Transverse colon (tissue), 4 donors: ENCODE results near the gene ST7L.

ENCODE experiments used
- EP300 ChIP-seq: sonication (generic); formaldehyde crosslinking; IDR thresholded peaks from one replicate; pipeline ENCODE4 v1.6.1; 2017; ENCODE audit warnings: antibody characterized with exemption, low read depth
- POLR2A ChIP-seq: fragments of 450-650 bp; IDR thresholded peaks from one replicate; pipeline ENCODE4 v1.6.1; 2016; ENCODE audit warnings: antibody characterized with exemption, mild to moderate bottlenecking, moderate library complexity
- POLR2AphosphoS5 ChIP-seq, 3 donors: sonication (generic); formaldehyde crosslinking; IDR thresholded peaks; one replicate each; pipeline ENCODE4 v1.6.1; 2016; ENCODE audit warnings: antibody characterized with exemption in 3 of 3
- TF ChIP-seq, protein P1 (sequence below), 5 experiments: fragments of 200-600 bp in 3 of 5; fragments of 450-650 bp in 2 of 5; sonication (generic) in 3 of 5; IDR thresholded peaks; 1 replicate in 2 of 5; 2 replicates in 3 of 5; pipeline ENCODE4 v1.5.1; 2016 to 2017; ENCODE audit warnings: antibody characterized with exemption in 5 of 5, inconsistent platforms in 3 of 5, mild to moderate bottlenecking in 2 of 5, moderate library complexity in 1 of 5

DNA sequence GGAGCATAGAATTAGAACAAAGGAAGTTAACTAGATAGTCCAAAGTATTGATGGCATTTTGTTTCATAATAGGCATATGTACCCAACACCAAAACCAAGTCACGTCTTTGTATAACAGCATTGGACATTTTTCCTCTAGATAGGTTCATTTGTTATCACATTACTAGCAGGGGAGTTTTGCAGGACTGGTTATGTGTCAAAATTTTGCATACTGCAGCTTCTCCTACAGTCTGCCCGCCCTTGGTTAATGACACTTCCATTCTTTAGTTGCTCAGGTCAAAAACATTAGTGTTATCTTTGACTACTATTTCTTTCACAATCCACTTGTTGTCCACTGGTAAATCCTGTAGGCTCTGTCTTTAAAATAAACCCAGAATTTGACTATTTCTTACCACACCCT, 9.6 kb upstream of the ST7L start:
- TF ChIP-seq, protein P1, sequence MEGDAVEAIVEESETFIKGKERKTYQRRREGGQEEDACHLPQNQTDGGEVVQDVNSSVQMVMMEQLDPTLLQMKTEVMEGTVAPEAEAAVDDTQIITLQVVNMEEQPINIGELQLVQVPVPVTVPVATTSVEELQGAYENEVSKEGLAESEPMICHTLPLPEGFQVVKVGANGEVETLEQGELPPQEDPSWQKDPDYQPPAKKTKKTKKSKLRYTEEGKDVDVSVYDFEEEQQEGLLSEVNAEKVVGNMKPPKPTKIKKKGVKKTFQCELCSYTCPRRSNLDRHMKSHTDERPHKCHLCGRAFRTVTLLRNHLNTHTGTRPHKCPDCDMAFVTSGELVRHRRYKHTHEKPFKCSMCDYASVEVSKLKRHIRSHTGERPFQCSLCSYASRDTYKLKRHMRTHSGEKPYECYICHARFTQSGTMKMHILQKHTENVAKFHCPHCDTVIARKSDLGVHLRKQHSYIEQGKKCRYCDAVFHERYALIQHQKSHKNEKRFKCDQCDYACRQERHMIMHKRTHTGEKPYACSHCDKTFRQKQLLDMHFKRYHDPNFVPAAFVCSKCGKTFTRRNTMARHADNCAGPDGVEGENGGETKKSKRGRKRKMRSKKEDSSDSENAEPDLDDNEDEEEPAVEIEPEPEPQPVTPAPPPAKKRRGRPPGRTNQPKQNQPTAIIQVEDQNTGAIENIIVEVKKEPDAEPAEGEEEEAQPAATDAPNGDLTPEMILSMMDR (IDR thresholded peaks at IDR 0.05), result no peak
- TF ChIP-seq POLR2A (no peak), POLR2AphosphoS5 (IDR thresholded peaks at IDR 0.05) (no peak), EP300 (no peak)
